Measurements from ENCODE around the gene OR10K2. TPM values are rescaled to one million over a fixed set of nuclear protein-coding genes. Genes with fewer than 3 reads are reported as not detected.
"Not testable (repeated sequence)": the region's sequence is repeated elsewhere in the genome, so short reads cannot be mapped to it uniquely, and the experiment has no call there.

OR10K2 gene
- total RNA-seq, 2 donors from 2014 or later = not detected

GRCh38 chr1:158390331-158390730 lies 35.7 kb downstream of the OR10K2 start:
- H3K27ac Mint-ChIP-seq = no peak overlapping the region
- H3K36me3 ChIP-seq (ENCODE audit: control insufficient read depth, insufficient read depth, low read length) = no peaks in the 10 kb centered on the region
- H3K4me3 Mint-ChIP-seq = no peak overlapping the region
- DNase-seq = no peak
- no peak overlapping the region for H3K9ac ChIP-seq (ENCODE audit: extremely low read depth, low read length, poor library complexity, severe bottlenecking)
- no peaks in the 10 kb centered on the region for H3K4me1 Mint-ChIP-seq
- no peaks in the 10 kb centered on the region for H3K27me3 ChIP-seq (ENCODE audit: control insufficient read depth, insufficient read depth, low read length, poor library complexity, severe bottlenecking)
- TF ChIP-seq, protein P1, sequence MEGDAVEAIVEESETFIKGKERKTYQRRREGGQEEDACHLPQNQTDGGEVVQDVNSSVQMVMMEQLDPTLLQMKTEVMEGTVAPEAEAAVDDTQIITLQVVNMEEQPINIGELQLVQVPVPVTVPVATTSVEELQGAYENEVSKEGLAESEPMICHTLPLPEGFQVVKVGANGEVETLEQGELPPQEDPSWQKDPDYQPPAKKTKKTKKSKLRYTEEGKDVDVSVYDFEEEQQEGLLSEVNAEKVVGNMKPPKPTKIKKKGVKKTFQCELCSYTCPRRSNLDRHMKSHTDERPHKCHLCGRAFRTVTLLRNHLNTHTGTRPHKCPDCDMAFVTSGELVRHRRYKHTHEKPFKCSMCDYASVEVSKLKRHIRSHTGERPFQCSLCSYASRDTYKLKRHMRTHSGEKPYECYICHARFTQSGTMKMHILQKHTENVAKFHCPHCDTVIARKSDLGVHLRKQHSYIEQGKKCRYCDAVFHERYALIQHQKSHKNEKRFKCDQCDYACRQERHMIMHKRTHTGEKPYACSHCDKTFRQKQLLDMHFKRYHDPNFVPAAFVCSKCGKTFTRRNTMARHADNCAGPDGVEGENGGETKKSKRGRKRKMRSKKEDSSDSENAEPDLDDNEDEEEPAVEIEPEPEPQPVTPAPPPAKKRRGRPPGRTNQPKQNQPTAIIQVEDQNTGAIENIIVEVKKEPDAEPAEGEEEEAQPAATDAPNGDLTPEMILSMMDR (conservative IDR thresholded peaks at IDR 0.05) = no peak
- 75% methylated on average over 1 of the region's 1 CpG; no CpG with 5 or more reads in 1 of the 2 experiments for WGBS, 2 experiments (ENCODE audit: insufficient coverage in 1 of 2, insufficient read length in 1 of 2)
- no peak overlapping the region for H3K27ac ChIP-seq (ENCODE audit: low read depth, low read length)
- H3K4me3 ChIP-seq (ENCODE audit: low read length) = no peak overlapping the region
- no peaks in the 10 kb centered on the region for H3K4me1 ChIP-seq (ENCODE audit: control insufficient read depth, insufficient read depth, low read length)
- H3K27me3 Mint-ChIP-seq (ENCODE audit: insufficient read depth) = no peaks in the 10 kb centered on the region
- no peaks in the 10 kb centered on the region for H3K9me3 Mint-ChIP-seq
- H3K36me3 Mint-ChIP-seq (ENCODE audit: low read depth) = no peaks in the 10 kb centered on the region
- H3K9me3 ChIP-seq (ENCODE audit: control insufficient read depth, low read length) = no peaks in the 10 kb centered on the region

- Mint-ChIP-seq H3K9me3 (peaks cover 13% of the 10 kb centered on the region), H3K27me3 (ENCODE audit: insufficient read depth) (no peaks in the 10 kb centered on the region), H3K4me1 (no peaks in the 10 kb centered on the region), H3K27ac (no peak overlapping the region), H3K36me3 (ENCODE audit: low read depth) (no peaks in the 10 kb centered on the region), H3K4me3 (no peak overlapping the region)
- peaks cover 10% of the 10 kb centered on the region for H3K9me3 ChIP-seq (ENCODE audit: control insufficient read depth, low read length)
- no peaks in the 10 kb centered on the region for H3K4me1 ChIP-seq (ENCODE audit: control insufficient read depth, insufficient read depth, low read length)
- H3K27me3 ChIP-seq (ENCODE audit: control insufficient read depth, insufficient read depth, low read length, poor library complexity, severe bottlenecking) = no peaks in the 10 kb centered on the region
- no CpG with 5 or more reads among the region's 1 CpG for WGBS, 2 experiments (ENCODE audit: insufficient coverage in 1 of 2, insufficient read length in 1 of 2)
- no peak overlapping the region for H3K9ac ChIP-seq (ENCODE audit: extremely low read depth, low read length, poor library complexity, severe bottlenecking)
- no peaks in the 10 kb centered on the region for H3K36me3 ChIP-seq (ENCODE audit: control insufficient read depth, insufficient read depth, low read length)
- TF ChIP-seq, protein P1 (conservative IDR thresholded peaks at IDR 0.05) = no peak
- no peak overlapping the region for H3K4me3 ChIP-seq (ENCODE audit: low read length)
- no peak overlapping the region for H3K27ac ChIP-seq (ENCODE audit: low read depth, low read length)
- DNase-seq = no peak
These were observed 51.2 kb downstream of the OR10K2 start for GRCh38 chr1:158374860-158375259.

- not testable (repeated sequence) for H3K27me3 Mint-ChIP-seq (ENCODE audit: insufficient read depth); H3K36me3 Mint-ChIP-seq (ENCODE audit: low read depth); H3K9ac ChIP-seq (ENCODE audit: extremely low read depth, low read length, poor library complexity, severe bottlenecking); H3K27ac Mint-ChIP-seq; H3K4me1 ChIP-seq (ENCODE audit: control insufficient read depth, insufficient read depth, low read length); DNase-seq; H3K4me3 Mint-ChIP-seq; H3K27ac ChIP-seq (ENCODE audit: low read depth, low read length); H3K36me3 ChIP-seq (ENCODE audit: control insufficient read depth, insufficient read depth, low read length); H3K4me3 ChIP-seq (ENCODE audit: low read length); H3K27me3 ChIP-seq (ENCODE audit: control insufficient read depth, insufficient read depth, low read length, poor library complexity, severe bottlenecking); H3K4me1 Mint-ChIP-seq
- H3K9me3 Mint-ChIP-seq = peaks cover 13% of the 10 kb centered on the region
- H3K9me3 ChIP-seq (ENCODE audit: control insufficient read depth, low read length) = peaks cover 10% of the 10 kb centered on the region
- 95 to 98% methylated on average over 9 to 25 of the region's 25 CpGs for WGBS, 2 experiments (ENCODE audit: insufficient coverage in 1 of 2, insufficient read length in 1 of 2)
These were observed 51.9 kb downstream of the OR10K2 start for GRCh38 chr1:158374101-158374500.

All from endodermal cell (in vitro differentiated cells).